ENCODE measurements around the gene PIK3CD.

- TF ChIP-seq POLR2A (IDR thresholded peaks at IDR 0.05) (no peak), CTCF (IDR thresholded peaks at IDR 0.05) (no peak)
Observed at GRCh38 chr1:9633493-9633892, 18.0 kb upstream of the PIK3CD start.

Measured in vagina (tissue), 2 donors.